NCI-H1930 (cell line): Measurements from ENCODE around the gene C20orf141.
"Not testable (repeated sequence)": the region's sequence is repeated elsewhere in the genome, so short reads cannot be mapped to it uniquely, and the experiment has no call there.

Experiments
- DNase-seq, 2 experiments: peaks; one replicate each; lab custom pipeline; 2025; lab: John Stamatoyannopoulos, UW

Gene C20orf141

GRCh38 chr20:2820896-2821869 is 6.4 kb downstream of the C20orf141 start:
- DNase-seq: no peak

- DNase-seq: no peak
Measured at GRCh38 chr20:2822073-2822472, 7.3 kb downstream of the C20orf141 start.

GRCh38 chr20:2825761-2826160 is 11.0 kb downstream of the C20orf141 start:
- no peak for DNase-seq

GRCh38 chr20:2826655-2827054 is 11.9 kb downstream of the C20orf141 start:
- DNase-seq: no peak

- no peak for DNase-seq
Measured at GRCh38 chr20:2829376-2829775, 14.6 kb downstream of the C20orf141 start.

- DNase-seq: not testable (repeated sequence)
Measured at GRCh38 chr20:2831206-2831605, 16.4 kb downstream of the C20orf141 start.

- no peak for DNase-seq
Measured at GRCh38 chr20:2833761-2834160, 19.0 kb downstream of the C20orf141 start.

- no peak for DNase-seq
Measured at GRCh38 chr20:2834401-2835110, 19.8 kb downstream of the C20orf141 start.

GRCh38 chr20:2835331-2835796 is 20.6 kb downstream of the C20orf141 start:
- no peak for DNase-seq

- no peak for DNase-seq
Measured at GRCh38 chr20:2836035-2836434, 21.2 kb downstream of the C20orf141 start.

- no peak for DNase-seq
Measured at GRCh38 chr20:2837221-2837960, 22.6 kb downstream of the C20orf141 start.

GRCh38 chr20:2838170-2838797 is 23.5 kb downstream of the C20orf141 start:
- no peak for DNase-seq

- no peak for DNase-seq
Measured at GRCh38 chr20:2838847-2839671, 24.3 kb downstream of the C20orf141 start.

- no peak for DNase-seq
Measured at GRCh38 chr20:2839732-2840137, 24.9 kb downstream of the C20orf141 start.

GRCh38 chr20:2840138-2840966 is 25.6 kb downstream of the C20orf141 start, which contains the start of the genes PCED1A and VPS16:
PCED1A (minus strand) TSS chr20:2840655; CDS start chr20:2839912, 743 bp downstream.
VPS16 (plus strand) TSS chr20:2840745; CDS start chr20:2840775, 30 bp downstream.
- DNase-seq: peak; percentile 70 to 76

GRCh38 chr20:2840967-2841531 is 26.3 kb downstream of the C20orf141 start:
- no peak for DNase-seq

GRCh38 chr20:2845607-2846006 is 30.8 kb downstream of the C20orf141 start:
- DNase-seq: no peak

GRCh38 chr20:2846698-2847097 is 31.9 kb downstream of the C20orf141 start:
- DNase-seq: no peak

- no peak for DNase-seq
Measured at GRCh38 chr20:2847802-2848201, 33.0 kb downstream of the C20orf141 start.
